Activated CD4-positive, alpha-beta T cell treated with anti-CD3 and anti-CD28 coated beads, Interleukin-2, amount 10 ng/mL, durations not matched to agents 7 days and 5 days (primary cell): Measurements from ENCODE around the gene CCNK. TPM values are rescaled to one million over a fixed set of nuclear protein-coding genes. Genes with fewer than 3 reads are reported as not detected.
A peak's percentile ranks its signal among the peaks of the same experiment; 100 is the strongest.

Experiments
- CTCF ChIA-PET: fragments of 350-600 bp; sonication (Branson Sonifier 250); formaldehyde crosslinking; loops from one replicate; lab custom pipeline; 2021; ENCODE audit warnings: antibody characterized with exemption; lab: Charles Lee
- POLR2A ChIA-PET: fragments of 350-600 bp; sonication (Branson Sonifier 250); formaldehyde crosslinking; loops from one replicate; lab custom pipeline; 2021; ENCODE audit warnings: antibody characterized with exemption; lab: Charles Lee
- DNase-seq: peaks from one replicate; pipeline ENCODE4 v3.0.0-alpha.2; 2020
- H3K27ac Mint-ChIP-seq: one replicate; pipeline ENCODE4 v1.8.0; 2021; ENCODE audit warnings: mild to moderate bottlenecking, moderate library complexity, mixed read lengths
- H3K27me3 Mint-ChIP-seq: one replicate; pipeline ENCODE4 v1.8.0; 2021; ENCODE audit warnings: mixed read lengths
- H3K36me3 Mint-ChIP-seq: one replicate; pipeline ENCODE4 v1.8.0; 2021; ENCODE audit warnings: low read depth, mixed read lengths
- H3K4me1 Mint-ChIP-seq: one replicate; pipeline ENCODE4 v1.8.0; 2021; ENCODE audit warnings: mixed read lengths
- H3K4me3 Mint-ChIP-seq: one replicate; pipeline ENCODE4 v1.8.0; 2021; ENCODE audit warnings: mild to moderate bottlenecking, moderate library complexity, mixed read lengths
- H3K9me3 Mint-ChIP-seq: one replicate; pipeline ENCODE4 v1.8.0; 2021; ENCODE audit warnings: mixed read lengths
- total RNA-seq, 2 experiments: library from RNA; stranded (reverse); gene quantifications; one replicate each; pipeline ENCODE4 v1.2.3, GENCODE V29; 2021

CCNK gene
- total RNA-seq, 2 experiments from 2014 or later = 85.5 to 86.8 TPM

GRCh38 chr14:99468836-99469592 lies 12.2 kb upstream of the CCNK start:
- H3K27me3 Mint-ChIP-seq = no peaks in the 10 kb centered on the region
- H3K4me3 Mint-ChIP-seq = no peak overlapping the region
- POLR2A ChIA-PET = no interaction called here
- peaks cover 18% of the 10 kb centered on the region for H3K4me1 Mint-ChIP-seq
- no peak for DNase-seq
- no peaks in the 10 kb centered on the region for H3K9me3 Mint-ChIP-seq
- H3K27ac Mint-ChIP-seq = no peak overlapping the region
- H3K36me3 Mint-ChIP-seq = peaks cover 5% of the 10 kb centered on the region
- CTCF ChIA-PET = interaction anchor here (1.0 kb wide), 1 partner anchor 23 kb away, joined by 3 read pairs; no protein-coding TSS in a partner anchor

GRCh38 chr14:99471731-99472130 lies 9.5 kb upstream of the CCNK start:
- peaks cover 2% of the 10 kb centered on the region for H3K36me3 Mint-ChIP-seq
- CTCF ChIA-PET = interaction anchor here (1.1 kb wide), 1 partner anchor 9 kb away, joined by 3 read pairs; the partner anchor contains the start of genes CCNK and SETD3
- H3K4me1 Mint-ChIP-seq = peaks cover 24% of the 10 kb centered on the region

GRCh38 chr14:99472937-99473336 lies 8.3 kb upstream of the CCNK start:
- CTCF ChIA-PET = no interaction called here

More at GRCh38 chr14:99471731-99472130, 9.5 kb upstream of the CCNK start:
- Mint-ChIP-seq H3K27ac (no peak overlapping the region), H3K27me3 (no peaks in the 10 kb centered on the region), H3K9me3 (no peaks in the 10 kb centered on the region), H3K4me3 (no peak overlapping the region)
- DNase-seq = no peak
- POLR2A ChIA-PET = no interaction called here

GRCh38 chr14:99473458-99473857 lies 7.8 kb upstream of the CCNK start:
- POLR2A ChIA-PET = no interaction called here
- no peak overlapping the region for H3K4me3 Mint-ChIP-seq
- CTCF ChIA-PET = no interaction called here
- peaks cover 4% of the 10 kb centered on the region for H3K36me3 Mint-ChIP-seq
- H3K9me3 Mint-ChIP-seq = no peaks in the 10 kb centered on the region
- H3K27ac Mint-ChIP-seq = no peak overlapping the region
- DNase-seq = no peak
- H3K4me1 Mint-ChIP-seq = peaks cover 23% of the 10 kb centered on the region
- H3K27me3 Mint-ChIP-seq = no peaks in the 10 kb centered on the region

More at GRCh38 chr14:99472937-99473336, 8.3 kb upstream of the CCNK start:
- no peak overlapping the region for H3K4me3 Mint-ChIP-seq
- peaks cover 2% of the 10 kb centered on the region for H3K36me3 Mint-ChIP-seq
- H3K4me1 Mint-ChIP-seq = peaks cover 23% of the 10 kb centered on the region
- no peak overlapping the region for H3K27ac Mint-ChIP-seq
- no peaks in the 10 kb centered on the region for H3K9me3 Mint-ChIP-seq
- no peak for DNase-seq
- POLR2A ChIA-PET = no interaction called here
- H3K27me3 Mint-ChIP-seq = no peaks in the 10 kb centered on the region

GRCh38 chr14:99475179-99475578 lies 6.0 kb upstream of the CCNK start:
- Mint-ChIP-seq H3K27me3 (no peaks in the 10 kb centered on the region), H3K27ac (no peak overlapping the region), H3K36me3 (peaks cover 4% of the 10 kb centered on the region), H3K4me1 (peaks cover 29% of the 10 kb centered on the region), H3K9me3 (no peaks in the 10 kb centered on the region), H3K4me3 (no peak overlapping the region)
- POLR2A ChIA-PET = no interaction called here
- CTCF ChIA-PET = no interaction called here
- DNase-seq = no peak

- Mint-ChIP-seq H3K36me3 (peaks cover 4% of the 10 kb centered on the region), H3K4me1 (peaks cover 29% of the 10 kb centered on the region), H3K27ac (no peak overlapping the region), H3K4me3 (no peak overlapping the region), H3K9me3 (no peaks in the 10 kb centered on the region), H3K27me3 (no peaks in the 10 kb centered on the region)
- POLR2A ChIA-PET = no interaction called here
- no peak for DNase-seq
- CTCF ChIA-PET = no interaction called here
These were observed 5.5 kb upstream of the CCNK start for GRCh38 chr14:99475660-99476059.

- no peaks in the 10 kb centered on the region for H3K9me3 Mint-ChIP-seq
- no peak for DNase-seq
- H3K27ac Mint-ChIP-seq = no peak overlapping the region
- ChIA-PET POLR2A (no interaction called here), CTCF (no interaction called here)
- no peak overlapping the region for H3K4me3 Mint-ChIP-seq
- peaks cover 29% of the 10 kb centered on the region for H3K4me1 Mint-ChIP-seq
- H3K27me3 Mint-ChIP-seq = no peaks in the 10 kb centered on the region
- peaks cover 4% of the 10 kb centered on the region for H3K36me3 Mint-ChIP-seq
These were observed 4.3 kb upstream of the CCNK start for GRCh38 chr14:99476864-99477263.

GRCh38 chr14:99478128-99478527 lies 3.1 kb upstream of the CCNK start:
- Mint-ChIP-seq H3K27me3 (no peaks in the 10 kb centered on the region), H3K4me1 (peaks cover 39% of the 10 kb centered on the region), H3K4me3 (no peak overlapping the region), H3K27ac (no peak overlapping the region), H3K36me3 (peaks cover 4% of the 10 kb centered on the region), H3K9me3 (no peaks in the 10 kb centered on the region)
- DNase-seq = no peak
- POLR2A ChIA-PET = no interaction called here
- CTCF ChIA-PET = no interaction called here

GRCh38 chr14:99479160-99479905 lies 1.9 kb upstream of the CCNK start:
- peaks cover 49% of the 10 kb centered on the region for H3K4me1 Mint-ChIP-seq
- ChIA-PET CTCF (interaction anchor here (0.9 kb wide), 1 partner anchor 11 kb away, joined by 3 read pairs; no protein-coding TSS in a partner anchor), POLR2A (no interaction called here)
- H3K9me3 Mint-ChIP-seq = no peaks in the 10 kb centered on the region
- peak overlapping the region; percentile 90 for H3K27ac Mint-ChIP-seq
- H3K27me3 Mint-ChIP-seq = no peaks in the 10 kb centered on the region
- DNase-seq = no peak
- peak overlapping the region; percentile 96 for H3K4me3 Mint-ChIP-seq
- H3K36me3 Mint-ChIP-seq = peaks cover 4% of the 10 kb centered on the region

GRCh38 chr14:99479906-99480869 lies 1.0 kb upstream of the CCNK start, which contains the start of gene SETD3:
Gene SETD3 (minus strand): TSS chr14:99480859. CDS start chr14:99465805, 15,054 bp downstream.
- DNase-seq = peak; percentile 36
- Mint-ChIP-seq H3K27me3 (no peaks in the 10 kb centered on the region), H3K4me3 (peak within 1 kb of the TSS; percentile 98), H3K9me3 (no peaks in the 10 kb centered on the region), H3K27ac (peak within 1 kb of the TSS; percentile 98), H3K36me3 (peaks cover 2% of the 10 kb centered on the region), H3K4me1 (peaks cover 50% of the 10 kb centered on the region)
- CTCF ChIA-PET = interaction anchor here (0.7 to 0.9 kb wide), 3 partner anchors 9 to 125 kb away, joined by 3 read pairs; no protein-coding TSS in a partner anchor
- POLR2A ChIA-PET = no interaction called here

- no peaks in the 10 kb centered on the region for H3K27me3 Mint-ChIP-seq
- H3K4me3 Mint-ChIP-seq = peak overlapping the region; percentile 98
- peak; percentile 43 for DNase-seq
- H3K36me3 Mint-ChIP-seq = peaks cover 2% of the 10 kb centered on the region
- CTCF ChIA-PET = no interaction called here
- H3K4me1 Mint-ChIP-seq = peaks cover 52% of the 10 kb centered on the region
- peak overlapping the region; percentile 98 for H3K27ac Mint-ChIP-seq
- H3K9me3 Mint-ChIP-seq = no peaks in the 10 kb centered on the region
- POLR2A ChIA-PET = no interaction called here
These were observed 513 bp downstream of the CCNK start for GRCh38 chr14:99481745-99482099.

- no peaks in the 10 kb centered on the region for H3K36me3 Mint-ChIP-seq
- no peak overlapping the region for H3K4me3 Mint-ChIP-seq
- CTCF ChIA-PET = no interaction called here
These were observed 2.9 kb downstream of the CCNK start for GRCh38 chr14:99484106-99484505.

More at GRCh38 chr14:99484106-99484505, 2.9 kb downstream of the CCNK start:
- Mint-ChIP-seq H3K4me1 (peaks cover 43% of the 10 kb centered on the region), H3K27ac (no peak overlapping the region), H3K9me3 (no peaks in the 10 kb centered on the region), H3K27me3 (no peaks in the 10 kb centered on the region)
- DNase-seq = no peak
- POLR2A ChIA-PET = no interaction called here
